Neural crest cell (in vitro differentiated cells): ENCODE data around the gene CDKN1C. TPM values are rescaled to one million over a fixed set of nuclear protein-coding genes. Genes with fewer than 3 reads are reported as not detected.
A peak's percentile ranks its signal among the peaks of the same experiment; 100 is the strongest.

Experiments used
- DNase-seq: peaks from one replicate; pipeline ENCODE4 v3.0.0; 2021; ENCODE audit warnings: low read depth, mixed read lengths, low spot score
- H3K27ac Mint-ChIP-seq: one replicate; pipeline ENCODE4 v1.8.0; 2021; ENCODE audit warnings: mild to moderate bottlenecking, mixed read lengths; ENCODE audit not compliant: unreplicated experiment
- H3K27me3 Mint-ChIP-seq: 2 replicates; pipeline ENCODE4 v1.8.0; 2021; ENCODE audit warnings: low read depth, mild to moderate bottlenecking, mixed read lengths
- H3K36me3 Mint-ChIP-seq: 2 replicates; pipeline ENCODE4 v1.8.0; 2021; ENCODE audit warnings: low read depth, mild to moderate bottlenecking, mixed read lengths
- H3K4me1 Mint-ChIP-seq: 2 replicates; pipeline ENCODE4 v1.8.0; 2021; ENCODE audit warnings: mixed read lengths
- H3K4me3 Mint-ChIP-seq: one replicate; pipeline ENCODE4 v1.8.0; 2021; ENCODE audit warnings: mild to moderate bottlenecking, mixed read lengths
- H3K9me3 Mint-ChIP-seq: 2 replicates; pipeline ENCODE4 v1.8.0; 2021; ENCODE audit warnings: mixed read lengths
- CTCF ChIP-seq: fragments of 200-600 bp; sonication (generic); conservative IDR thresholded peaks from 2 replicates; pipeline ENCODE4 v1.5.0; 2021; ENCODE audit warnings: antibody characterized with exemption, mild to moderate bottlenecking
- total RNA-seq: library from RNA; stranded (reverse); gene quantifications from 2 replicates; pipeline ENCODE4 v1.2.1, GENCODE V29; 2021

CDKN1C gene
- total RNA-seq, 1 donor from 2014 or later = 78.3 TPM

DNA sequence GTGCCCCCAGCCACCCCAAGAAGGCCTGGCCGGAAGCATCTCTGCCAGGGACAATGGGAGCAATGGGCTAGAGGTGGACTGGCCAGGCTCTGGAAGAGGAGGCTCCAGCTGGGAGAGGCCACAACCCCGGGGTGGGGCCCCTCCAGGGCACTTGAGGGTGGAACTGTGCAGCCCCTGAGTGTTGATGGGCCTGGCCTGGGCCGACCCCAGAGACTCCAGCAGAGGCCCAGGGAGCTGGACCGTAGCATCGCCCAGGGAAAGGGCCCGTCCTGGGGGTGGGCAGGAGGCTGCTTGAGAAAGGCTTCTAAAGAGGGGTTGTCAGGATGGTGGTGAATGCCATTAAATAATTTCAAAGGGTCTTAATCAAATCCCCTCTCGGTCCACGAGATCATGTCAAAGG lies 30.4 kb downstream of the CDKN1C start:
- no peak for TF ChIP-seq CTCF
- H3K4me3 Mint-ChIP-seq = no peak overlapping the region
- no peak for DNase-seq
- no peaks in the 10 kb centered on the region for H3K36me3 Mint-ChIP-seq
- peaks cover 25% of the 10 kb centered on the region for H3K4me1 Mint-ChIP-seq
- no peak overlapping the region for H3K27ac Mint-ChIP-seq
- H3K27me3 Mint-ChIP-seq = peaks cover 10% of the 10 kb centered on the region
- H3K9me3 Mint-ChIP-seq = no peaks in the 10 kb centered on the region

GRCh38 chr11:2853997-2854560 lies 31.5 kb downstream of the CDKN1C start:
- H3K4me1 Mint-ChIP-seq = peaks cover 23% of the 10 kb centered on the region
- H3K36me3 Mint-ChIP-seq = no peaks in the 10 kb centered on the region
- H3K27me3 Mint-ChIP-seq = peaks cover 6% of the 10 kb centered on the region
- H3K9me3 Mint-ChIP-seq = no peaks in the 10 kb centered on the region
- H3K27ac Mint-ChIP-seq = peak overlapping the region; percentile 92
- no peak overlapping the region for H3K4me3 Mint-ChIP-seq
- TF ChIP-seq CTCF = no peak
- DNase-seq = no peak

- TF ChIP-seq CTCF = no peak
- H3K4me3 Mint-ChIP-seq = no peak overlapping the region
These were observed 32.2 kb downstream of the CDKN1C start for GRCh38 chr11:2853401-2853800.

DNA sequence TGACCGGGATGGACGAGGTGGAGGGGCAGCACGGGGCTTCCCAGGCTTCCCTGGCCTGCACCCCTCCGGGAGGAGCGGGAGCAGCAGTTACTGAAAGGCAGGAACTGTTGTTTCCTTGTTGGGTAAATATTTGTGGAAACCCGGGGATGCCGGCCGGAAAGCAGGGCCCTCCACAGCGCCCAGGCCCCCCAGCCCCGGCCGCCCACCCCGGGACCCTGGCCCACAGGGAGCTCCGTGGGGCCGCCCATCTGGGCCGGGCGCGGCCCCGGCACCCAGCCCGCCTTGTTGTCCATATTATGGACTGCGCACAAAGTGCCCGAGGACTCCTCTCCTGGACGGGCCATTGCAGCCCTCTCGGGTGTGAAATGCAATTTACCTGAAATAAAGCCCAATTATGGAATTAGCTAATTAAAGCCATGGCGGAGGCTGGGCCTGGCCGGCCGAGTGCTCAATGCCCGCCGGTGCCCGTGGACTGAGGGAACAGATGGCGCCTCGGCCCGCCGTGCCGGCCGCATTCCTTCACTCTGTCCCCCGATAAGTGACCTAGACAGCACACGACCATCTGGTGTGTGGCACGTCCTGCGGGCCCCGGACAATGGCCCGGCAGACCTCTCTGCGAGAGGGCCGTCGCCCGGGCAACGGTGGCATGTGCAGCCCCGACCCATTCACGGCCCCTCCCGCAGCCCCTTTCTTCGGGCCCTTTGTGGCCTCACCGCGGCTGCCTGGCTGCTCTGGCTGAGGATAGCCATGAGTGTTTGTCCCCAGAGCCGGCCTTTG lies 35.4 kb downstream of the CDKN1C start:
- no peaks in the 10 kb centered on the region for H3K9me3 Mint-ChIP-seq
- DNase-seq = peak; percentile 62

More at GRCh38 chr11:2853401-2853800, 32.2 kb downstream of the CDKN1C start:
- Mint-ChIP-seq H3K36me3 (no peaks in the 10 kb centered on the region), H3K9me3 (no peaks in the 10 kb centered on the region), H3K4me1 (peaks cover 27% of the 10 kb centered on the region), H3K27me3 (peaks cover 10% of the 10 kb centered on the region), H3K27ac (no peak overlapping the region)
- no peak for DNase-seq

GRCh38 chr11:2848497-2848896 lies 37.1 kb downstream of the CDKN1C start:
- Mint-ChIP-seq H3K27ac (no peak overlapping the region), H3K27me3 (peaks cover 7% of the 10 kb centered on the region), H3K9me3 (no peaks in the 10 kb centered on the region), H3K4me1 (peaks cover 13% of the 10 kb centered on the region), H3K4me3 (no peak overlapping the region), H3K36me3 (no peaks in the 10 kb centered on the region)
- TF ChIP-seq CTCF = no peak
- DNase-seq = no peak

More for the DNA sequence above, 35.4 kb downstream of the CDKN1C start:
- Mint-ChIP-seq H3K27ac (no peak overlapping the region), H3K36me3 (no peaks in the 10 kb centered on the region), H3K27me3 (peaks cover 10% of the 10 kb centered on the region), H3K4me3 (peak overlapping the region; percentile 38), H3K4me1 (peaks cover 18% of the 10 kb centered on the region)
- TF ChIP-seq CTCF = no peak
